NCI-H2196 (cell line): ENCODE results near the gene GLCE.

ENCODE experiments used
- DNase-seq: peaks from one replicate; lab custom pipeline; 2025; ENCODE audit not compliant: unreplicated experiment; lab: John Stamatoyannopoulos, UW

Gene GLCE

GRCh38 chr15:69194854-69195253 is 34.4 kb downstream of the GLCE start:
- no peak for DNase-seq

- peak; percentile 1 for DNase-seq
Observed at GRCh38 chr15:69200832-69201745, 40.7 kb downstream of the GLCE start.

GRCh38 chr15:69206079-69206478 is 45.6 kb downstream of the GLCE start:
- no peak for DNase-seq

- DNase-seq: no peak
Observed at GRCh38 chr15:69209661-69210060, 49.2 kb downstream of the GLCE start.

GRCh38 chr15:69210574-69210973 is 50.1 kb downstream of the GLCE start:
- DNase-seq: no peak

GRCh38 chr15:69213786-69214185 is 53.4 kb downstream of the GLCE start:
- DNase-seq: no peak

GRCh38 chr15:69215314-69216035 is 55.0 kb downstream of the GLCE start:
- no peak for DNase-seq

GRCh38 chr15:69217381-69217780 is 56.9 kb downstream of the GLCE start:
- no peak for DNase-seq

GRCh38 chr15:69219690-69220089 is 59.3 kb downstream of the GLCE start:
- DNase-seq: no peak

- no peak for DNase-seq
Observed at GRCh38 chr15:69222002-69222474, 61.6 kb downstream of the GLCE start.

- no peak for DNase-seq
Observed at GRCh38 chr15:69223083-69223813, 62.8 kb downstream of the GLCE start.

GRCh38 chr15:69224383-69224782 is 63.9 kb downstream of the GLCE start:
- DNase-seq: no peak

GRCh38 chr15:69225355-69226022 is 65.1 kb downstream of the GLCE start:
- DNase-seq: no peak

GRCh38 chr15:69226023-69226355 is 65.6 kb downstream of the GLCE start:
- DNase-seq: no peak

- DNase-seq: no peak
Observed at GRCh38 chr15:69232144-69232543, 71.7 kb downstream of the GLCE start.

- DNase-seq: no peak
Observed at GRCh38 chr15:69232765-69233164, 72.3 kb downstream of the GLCE start.

- no peak for DNase-seq
Observed at GRCh38 chr15:69234676-69235075, 74.2 kb downstream of the GLCE start.

GRCh38 chr15:69236505-69236904 is 76.1 kb downstream of the GLCE start:
- no peak for DNase-seq

GRCh38 chr15:69237718-69238117 is 77.3 kb downstream of the GLCE start:
- no peak for DNase-seq

GRCh38 chr15:69244798-69245197 is 84.4 kb downstream of the GLCE start:
- DNase-seq: no peak

GRCh38 chr15:69253156-69253555 is 92.7 kb downstream of the GLCE start:
- DNase-seq: peak; percentile 21
